ENCODE measurements around the gene TMEM115.
A peak's percentile ranks its signal among the peaks of the same experiment; 100 is the strongest.

The TMEM115 gene

DNA sequence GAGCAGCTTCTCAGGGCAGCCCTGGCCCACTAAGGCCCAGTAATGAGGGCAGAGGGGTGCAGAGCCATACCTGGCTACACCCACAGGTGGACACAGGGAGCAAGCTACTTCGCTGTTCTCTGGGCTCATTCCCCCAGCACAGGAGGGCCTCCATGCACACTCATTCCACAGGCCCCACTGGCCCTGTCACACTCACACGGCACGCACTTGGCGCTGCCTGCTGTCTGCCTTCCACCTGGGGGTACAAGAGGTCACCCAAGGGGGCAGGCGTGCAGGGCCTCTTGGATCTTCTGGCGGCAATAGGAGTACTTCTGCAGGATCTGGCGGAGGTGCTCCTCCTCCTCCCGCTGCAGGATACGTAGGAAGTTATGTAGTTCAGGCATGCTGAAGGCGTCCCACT lies 29.0 kb downstream of the TMEM115 start:
- DNase-seq = no peak

GRCh38 chr3:50327943-50328691 lies 31.2 kb downstream of the TMEM115 start, which contains the start of gene TUSC2:
TUSC2 (minus strand) TSS chr3:50328223; CDS start chr3:50328099, 124 bp downstream.
- DNase-seq = peak; percentile 98

- DNase-seq = no peak
These were observed 32.2 kb downstream of the TMEM115 start for GRCh38 chr3:50327129-50327528.

DNA sequence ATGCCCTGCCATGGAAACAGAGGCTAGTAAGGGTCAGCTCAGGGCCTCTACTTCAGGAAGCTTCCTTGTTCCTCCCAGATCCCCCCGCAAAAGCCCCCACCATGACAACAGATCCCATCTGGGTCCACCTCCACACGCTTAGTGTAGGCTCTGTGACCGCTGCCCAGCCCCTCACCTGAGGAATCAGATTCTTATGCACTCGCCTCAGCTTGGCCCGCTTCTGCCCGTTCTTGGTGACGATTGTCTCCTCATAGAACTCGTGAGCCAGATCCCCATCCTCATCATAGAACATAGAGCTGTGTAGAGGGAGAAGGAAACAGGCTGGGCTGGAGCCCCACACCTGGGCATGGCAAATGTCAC lies 33.2 kb downstream of the TMEM115 start:
- no peak for DNase-seq

GRCh38 chr3:50325497-50326181 lies 33.7 kb downstream of the TMEM115 start:
- DNase-seq = no peak

GRCh38 chr3:50325113-50325480 lies 34.2 kb downstream of the TMEM115 start:
- no peak for DNase-seq

- peak; percentile 83 for DNase-seq
These were observed 34.8 kb downstream of the TMEM115 start for GRCh38 chr3:50324351-50325112.

DNA sequence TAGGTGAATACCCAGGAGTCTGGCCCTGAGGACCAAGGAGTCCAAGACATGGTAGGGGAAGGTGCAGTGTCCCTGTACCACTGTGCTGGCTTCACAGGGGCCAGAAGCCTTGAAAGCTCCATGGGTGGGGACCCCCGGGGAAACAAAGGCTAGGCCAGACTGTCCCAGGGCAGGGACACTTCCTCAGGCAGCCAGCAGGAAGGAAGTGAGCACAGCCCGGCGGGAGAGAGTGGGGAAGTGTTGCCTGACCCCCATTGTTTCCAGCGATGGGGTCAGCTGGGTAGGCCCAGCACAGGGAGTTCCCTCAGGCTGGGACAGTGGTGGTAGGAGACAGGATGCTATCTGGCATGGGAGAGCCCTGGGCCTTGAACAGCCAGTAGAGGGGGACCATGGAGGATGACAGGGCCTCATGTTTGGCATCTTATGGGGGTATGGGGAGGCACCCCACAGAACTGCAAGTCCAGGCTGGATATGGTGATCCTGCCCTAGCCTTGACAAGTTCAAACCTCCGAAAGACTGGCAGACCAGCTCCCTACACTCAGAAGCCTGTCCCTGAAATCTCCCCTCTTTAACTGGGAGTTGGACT lies 35.6 kb downstream of the TMEM115 start:
- DNase-seq = no peak

DNA sequence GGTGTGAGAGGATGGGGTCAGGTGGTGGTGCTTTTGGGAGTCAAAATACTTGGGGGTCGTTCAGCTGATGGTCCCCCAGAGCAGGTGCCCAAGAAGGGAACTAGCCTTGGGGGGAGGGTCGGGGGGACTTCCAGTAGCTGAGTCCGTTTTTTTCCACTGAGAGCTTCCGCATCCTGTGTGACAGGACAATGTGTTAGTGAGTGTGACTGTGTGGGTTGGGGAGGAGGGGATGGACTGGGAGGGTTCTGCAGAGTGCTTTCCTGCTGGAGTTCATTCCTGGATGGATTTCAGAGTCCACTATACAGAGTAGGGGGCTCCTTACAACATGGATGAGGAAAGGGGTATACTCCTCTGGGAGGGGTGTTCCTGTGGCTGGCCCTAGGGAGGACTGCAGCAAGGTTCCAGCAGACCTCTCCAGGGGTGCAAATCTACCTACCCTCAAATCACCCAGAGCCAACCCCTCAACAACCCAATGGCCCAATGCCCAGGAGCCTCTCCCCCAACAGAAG lies 36.2 kb downstream of the TMEM115 start:
- DNase-seq = no peak

DNA sequence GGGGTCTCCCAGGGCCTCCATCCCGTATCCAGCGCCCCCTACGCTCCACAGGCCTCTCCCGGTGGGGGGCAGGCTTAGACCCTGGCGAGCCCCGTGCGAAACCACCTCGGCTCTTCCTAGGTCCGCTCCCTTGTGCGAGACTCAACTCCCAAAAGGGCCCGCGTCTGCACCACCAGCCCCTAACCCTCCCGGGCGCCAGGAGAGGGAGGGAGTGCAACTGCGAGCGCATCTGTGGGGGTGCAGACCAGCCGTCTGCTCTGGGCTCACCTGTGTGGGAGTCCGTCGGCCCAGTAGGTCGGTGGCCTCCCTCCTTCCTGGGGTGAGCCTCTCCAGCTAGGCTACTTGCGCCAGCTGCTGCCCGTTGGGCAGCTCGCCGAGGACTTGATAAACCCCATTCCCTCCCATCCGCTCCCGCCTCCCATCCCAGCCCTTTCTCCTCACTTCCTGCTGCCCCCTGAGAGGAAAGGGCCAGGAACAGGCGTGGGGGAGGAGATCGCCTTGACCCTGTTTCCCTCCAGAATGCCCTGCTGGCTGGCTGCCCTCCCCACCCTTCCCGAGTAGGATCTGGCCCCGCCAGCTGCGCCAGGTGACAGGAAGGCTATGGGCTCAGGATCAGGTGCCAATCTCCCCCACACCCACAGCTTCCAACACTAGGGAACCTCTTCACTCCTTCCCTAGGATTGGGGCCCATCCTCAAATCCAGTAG lies 36.8 kb downstream of the TMEM115 start, which contains the start of gene HYAL2:
Gene HYAL2, minus strand, starts transcription at position 360 of the 706 bp plus-strand sequence. CDS start 2,256 bp downstream, outside the sequence.
- DNase-seq = no peak

- no peak for DNase-seq
These were observed 37.3 kb downstream of the TMEM115 start for GRCh38 chr3:50322115-50322385.

DNA sequence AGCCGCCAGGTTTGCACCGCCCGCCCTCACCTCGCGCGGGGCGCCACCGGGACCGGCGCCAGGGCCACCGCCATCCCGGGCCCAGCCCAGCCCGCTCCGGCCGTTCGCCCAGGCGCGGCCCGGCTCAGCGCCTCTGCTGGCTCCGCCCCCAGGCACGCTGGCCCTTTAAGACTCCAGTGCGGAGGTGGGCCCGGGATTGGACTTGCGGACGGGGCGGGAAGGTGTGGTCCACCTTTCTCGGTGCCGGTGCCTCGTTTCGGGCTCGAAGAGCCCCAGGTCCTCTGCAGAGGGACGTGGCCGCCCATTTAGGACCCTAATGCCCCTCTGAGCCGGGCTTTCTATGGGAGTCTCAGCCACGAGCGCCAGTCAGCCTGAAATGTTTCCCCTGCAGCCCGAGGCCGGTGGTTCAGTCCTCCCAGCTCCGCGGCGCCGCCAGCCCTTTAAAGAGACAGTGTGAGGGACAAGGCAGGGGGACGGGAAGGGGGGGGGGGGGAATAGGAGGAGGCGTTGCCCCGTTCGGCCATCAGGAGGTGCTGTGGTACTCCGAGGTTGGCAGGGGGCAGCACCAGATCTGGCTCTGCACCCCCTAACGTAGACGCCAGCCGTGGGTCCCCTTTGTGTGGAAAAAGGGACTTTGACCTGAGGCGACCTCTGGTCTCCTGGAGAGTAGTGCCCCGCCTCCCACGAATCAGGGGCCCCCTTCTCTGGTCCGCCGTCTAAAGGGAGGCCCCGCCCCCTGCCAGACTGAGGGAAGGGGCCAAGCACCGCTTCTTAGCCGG lies 37.8 kb downstream of the TMEM115 start:
- DNase-seq = peak; percentile 94

GRCh38 chr3:50320853-50321335 lies 38.4 kb downstream of the TMEM115 start:
- DNase-seq = peak; percentile 81

GRCh38 chr3:50319894-50320625 lies 39.3 kb downstream of the TMEM115 start:
- no peak for DNase-seq

DNA sequence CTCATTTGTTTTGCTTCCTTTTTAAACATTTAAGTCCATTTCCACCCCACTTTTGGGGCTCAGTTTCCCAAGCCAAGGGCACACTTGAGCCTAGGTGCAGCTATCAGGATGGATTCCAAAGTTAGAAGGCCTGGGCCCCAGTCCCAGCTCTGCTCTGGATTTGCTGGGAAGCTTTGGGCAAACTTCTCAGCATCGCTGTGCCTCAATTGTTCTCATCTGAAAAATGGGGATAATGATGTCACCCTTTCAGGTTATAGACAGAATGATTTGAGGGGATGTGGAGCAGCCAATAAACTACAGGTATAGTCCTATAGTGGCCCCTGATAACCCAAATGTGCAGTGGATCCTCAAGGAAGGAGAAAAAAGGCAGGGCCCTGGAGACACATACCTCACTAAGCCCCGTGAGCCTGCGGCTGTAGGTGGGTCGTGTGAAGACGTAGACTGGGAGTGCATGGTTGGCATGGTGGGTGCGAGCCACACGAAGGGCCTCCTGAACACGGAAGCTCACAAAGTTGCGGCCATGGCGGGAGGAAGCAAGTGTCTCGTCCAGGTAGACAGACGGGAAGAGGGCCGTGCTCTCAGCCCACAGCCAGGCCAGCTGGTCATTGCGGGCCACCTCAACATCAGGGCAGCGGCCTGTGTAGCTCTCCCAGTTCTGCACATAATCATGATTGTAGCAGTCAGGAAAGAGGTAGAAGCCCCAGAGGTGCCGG lies 40.0 kb downstream of the TMEM115 start:
- DNase-seq = no peak

DNA sequence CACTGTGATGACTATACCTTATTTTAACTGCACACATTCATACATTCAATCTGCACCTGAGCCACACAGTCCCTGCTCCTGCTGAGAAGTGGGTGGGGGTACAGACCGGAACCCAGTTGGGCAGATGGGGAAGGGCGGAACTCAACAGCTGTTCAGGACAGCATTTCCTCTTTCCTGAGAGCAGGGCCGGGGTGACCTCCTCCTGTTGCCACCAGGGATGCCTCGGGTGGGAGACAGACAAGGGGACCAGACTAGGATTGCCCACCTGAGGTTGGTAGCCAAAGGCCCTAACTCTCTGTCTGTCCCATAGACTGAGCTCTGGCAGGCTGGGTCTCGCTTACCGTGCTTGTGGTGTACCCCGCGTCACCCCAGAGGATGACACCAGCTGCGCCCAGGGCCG lies 40.7 kb downstream of the TMEM115 start:
- no peak for DNase-seq

GRCh38 chr3:50318163-50318562 lies 41.2 kb downstream of the TMEM115 start:
- no peak for DNase-seq

DNA sequence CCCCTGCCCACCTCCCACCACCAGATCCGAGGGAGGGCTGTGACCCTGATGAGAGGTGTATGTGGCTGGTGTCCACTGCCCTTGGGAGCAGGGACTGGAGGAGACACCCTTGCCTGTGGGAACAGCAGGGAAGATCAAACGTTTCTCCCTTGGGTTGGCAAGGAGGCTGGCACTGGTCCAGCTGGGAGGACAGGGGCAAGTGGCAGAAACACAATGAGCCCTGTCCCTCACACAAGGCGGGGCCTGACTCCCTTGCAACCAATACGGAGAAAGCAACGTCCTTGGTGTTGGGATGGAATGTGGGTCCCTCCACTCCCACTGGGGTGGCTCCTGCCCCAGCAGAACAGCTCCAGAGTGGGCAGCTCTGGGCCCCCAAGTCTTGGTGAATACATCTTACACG lies 42.0 kb downstream of the TMEM115 start:
- no peak for DNase-seq

DNA sequence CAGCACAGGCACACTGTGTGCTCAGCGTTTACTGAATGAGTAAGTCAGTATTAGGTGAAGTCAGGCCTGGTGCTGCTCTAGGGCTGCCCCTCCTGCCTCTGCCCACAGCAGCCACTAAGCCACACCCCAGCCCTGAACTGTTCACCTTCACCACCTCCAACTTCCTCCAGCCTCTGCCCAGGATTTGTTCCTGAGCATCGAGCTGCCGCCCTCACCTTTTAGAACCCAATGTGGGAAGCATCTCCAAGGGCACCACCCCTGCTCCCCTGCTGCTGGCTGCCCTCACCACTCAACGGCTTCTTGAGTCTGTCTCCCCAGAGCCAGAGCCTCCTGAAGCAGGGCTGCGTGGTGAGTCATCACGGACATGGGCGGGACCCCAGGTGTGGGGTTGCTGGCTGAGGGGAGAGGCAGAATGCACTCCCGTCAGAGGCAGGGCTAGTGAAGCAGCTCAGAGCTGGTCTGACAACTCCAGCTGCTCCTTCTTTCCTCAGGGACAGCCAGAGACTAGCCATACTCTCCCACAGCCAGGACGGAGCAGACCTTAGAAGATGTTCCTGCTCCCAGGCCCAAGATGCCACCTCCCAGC lies 42.6 kb downstream of the TMEM115 start:
- no peak for DNase-seq

DNA sequence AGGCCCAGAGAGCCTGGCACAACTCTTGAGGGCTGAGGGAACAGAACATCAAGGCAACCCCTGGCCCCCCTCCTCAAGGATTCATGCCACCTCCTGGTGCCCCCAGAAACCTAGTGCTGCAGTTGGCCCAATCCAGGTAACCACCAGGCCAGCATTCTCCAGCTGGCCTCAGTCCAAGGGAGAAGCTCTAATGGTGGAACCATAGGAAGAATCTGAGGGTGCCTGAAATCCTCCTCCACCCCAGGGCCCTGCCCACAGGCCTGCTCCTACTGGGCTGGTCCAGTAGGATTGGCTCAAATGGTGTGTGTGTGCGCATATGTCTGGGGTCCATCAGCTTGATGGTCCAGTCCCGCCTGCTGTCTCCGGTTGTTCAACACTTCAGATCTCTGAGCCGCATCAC lies 44.5 kb downstream of the TMEM115 start:
- no peak for DNase-seq

Data from NCI-H82 (cell line).